HFF-Myc (cell line): ENCODE measurements around the gene FBXL17.
A peak's percentile ranks its signal among the peaks of the same experiment; 100 is the strongest.

Experiments
- DNase-seq: peaks from one replicate; pipeline ENCODE4 v3.0.0-alpha.2; 2011; ENCODE audit warnings: low read depth; ENCODE audit errors: extremely low read depth
- H3K4me3 ChIP-seq: replicated peaks from 2 replicates; pipeline ENCODE4 v1.5.1; 2011; ENCODE audit warnings: low read depth, mild to moderate bottlenecking, control low read depth, low read length
- CTCF ChIP-seq: IDR thresholded peaks from 2 replicates; pipeline ENCODE4 v1.5.1; 2012; ENCODE audit warnings: mild to moderate bottlenecking, low read depth, low read length, control low read depth; ENCODE audit errors: missing control alignments

The FBXL17 gene

GRCh38 chr5:107867266-107867665 is 514.6 kb downstream of the FBXL17 start:
- no peak overlapping the region for H3K4me3 ChIP-seq
- no peak for DNase-seq
- no peak for TF ChIP-seq CTCF

GRCh38 chr5:107864793-107865192 is 517.1 kb downstream of the FBXL17 start:
- DNase-seq = peak; percentile 21
- no peak for TF ChIP-seq CTCF
- no peak overlapping the region for H3K4me3 ChIP-seq

GRCh38 chr5:107863125-107863524 is 518.8 kb downstream of the FBXL17 start:
- H3K4me3 ChIP-seq = no peak overlapping the region
- DNase-seq = no peak
- TF ChIP-seq CTCF = no peak

GRCh38 chr5:107861565-107861964 is 520.3 kb downstream of the FBXL17 start:
- no peak overlapping the region for H3K4me3 ChIP-seq
- no peak for TF ChIP-seq CTCF
- no peak for DNase-seq

GRCh38 chr5:107860044-107860443 is 521.9 kb downstream of the FBXL17 start:
- no peak for TF ChIP-seq CTCF
- DNase-seq = no peak
- H3K4me3 ChIP-seq = no peak overlapping the region

- DNase-seq = no peak
- no peak overlapping the region for H3K4me3 ChIP-seq
These were observed 523.1 kb downstream of the FBXL17 start for GRCh38 chr5:107858788-107859187.

More at GRCh38 chr5:107858788-107859187, 523.1 kb downstream of the FBXL17 start:
- TF ChIP-seq CTCF = no peak
